Measurements from ENCODE around the gene MSRB3. TPM values are rescaled to one million over a fixed set of nuclear protein-coding genes. Genes with fewer than 3 reads are reported as not detected.

MSRB3 gene
- total RNA-seq, 2 experiments from 2014 or later = not detected

DNA sequence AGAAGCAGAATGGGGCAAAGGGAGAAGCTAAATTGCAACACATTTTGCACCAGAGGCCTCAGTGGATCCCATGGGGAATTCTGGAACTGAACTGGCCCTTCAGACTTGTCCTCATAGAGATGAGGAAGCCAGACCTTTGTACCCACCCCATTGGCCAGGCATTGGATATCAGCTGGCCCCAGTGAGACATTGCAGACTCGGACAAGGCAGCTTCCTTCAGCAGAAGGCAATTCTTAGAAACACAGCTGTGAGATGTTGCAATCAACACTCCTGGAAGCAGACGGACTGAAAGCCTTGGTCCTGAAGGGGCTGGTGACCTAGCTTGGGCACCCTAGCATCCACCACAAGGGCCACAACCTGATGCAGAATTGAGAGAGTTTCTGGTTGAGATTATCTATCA, 218.1 kb downstream of the MSRB3 start:
- CTCF ChIA-PET = no interaction called here
- Mint-ChIP-seq H3K4me1 (ENCODE audit: low read depth) (peaks cover 2% of the 10 kb centered on the region), H3K4me3 (no peak overlapping the region), H3K27ac (no peak overlapping the region), H3K9me3 (no peaks in the 10 kb centered on the region), H3K36me3 (ENCODE audit: low read depth) (no peaks in the 10 kb centered on the region), H3K27me3 (peaks cover 5% of the 10 kb centered on the region)
- intact Hi-C loops (cut with micrococcal nuclease) = no loop called here
- POLR2A ChIA-PET = no interaction called here
- TF ChIP-seq, protein P1, sequence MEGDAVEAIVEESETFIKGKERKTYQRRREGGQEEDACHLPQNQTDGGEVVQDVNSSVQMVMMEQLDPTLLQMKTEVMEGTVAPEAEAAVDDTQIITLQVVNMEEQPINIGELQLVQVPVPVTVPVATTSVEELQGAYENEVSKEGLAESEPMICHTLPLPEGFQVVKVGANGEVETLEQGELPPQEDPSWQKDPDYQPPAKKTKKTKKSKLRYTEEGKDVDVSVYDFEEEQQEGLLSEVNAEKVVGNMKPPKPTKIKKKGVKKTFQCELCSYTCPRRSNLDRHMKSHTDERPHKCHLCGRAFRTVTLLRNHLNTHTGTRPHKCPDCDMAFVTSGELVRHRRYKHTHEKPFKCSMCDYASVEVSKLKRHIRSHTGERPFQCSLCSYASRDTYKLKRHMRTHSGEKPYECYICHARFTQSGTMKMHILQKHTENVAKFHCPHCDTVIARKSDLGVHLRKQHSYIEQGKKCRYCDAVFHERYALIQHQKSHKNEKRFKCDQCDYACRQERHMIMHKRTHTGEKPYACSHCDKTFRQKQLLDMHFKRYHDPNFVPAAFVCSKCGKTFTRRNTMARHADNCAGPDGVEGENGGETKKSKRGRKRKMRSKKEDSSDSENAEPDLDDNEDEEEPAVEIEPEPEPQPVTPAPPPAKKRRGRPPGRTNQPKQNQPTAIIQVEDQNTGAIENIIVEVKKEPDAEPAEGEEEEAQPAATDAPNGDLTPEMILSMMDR (IDR thresholded peaks at IDR 0.05) = no peak
- DNase-seq = no peak
- ATAC-seq = no peak

DNA sequence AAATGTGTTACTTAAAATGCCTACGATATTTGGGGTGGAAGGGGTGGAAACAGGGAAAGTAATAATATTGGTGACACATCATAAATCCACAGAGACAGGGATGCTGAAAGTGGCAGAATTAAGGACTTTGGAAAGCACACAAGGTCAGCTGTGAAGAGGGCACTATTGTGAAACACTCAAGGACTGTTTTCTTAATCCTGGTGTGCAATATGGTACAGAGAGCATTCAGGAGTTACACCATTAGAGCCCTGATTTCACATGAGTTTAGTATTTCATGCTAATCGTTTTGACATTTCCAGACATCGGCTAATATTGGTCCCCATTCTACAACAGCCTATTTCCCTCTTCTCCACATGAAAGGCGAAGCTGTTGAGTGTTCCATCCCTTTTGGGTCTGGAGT, 219.2 kb downstream of the MSRB3 start:
- H3K27ac Mint-ChIP-seq = no peak overlapping the region
- H3K4me3 Mint-ChIP-seq = no peak overlapping the region
- no peaks in the 10 kb centered on the region for H3K36me3 Mint-ChIP-seq (ENCODE audit: low read depth)
- intact Hi-C loops (cut with micrococcal nuclease) = no loop called here
- peaks cover 2% of the 10 kb centered on the region for H3K4me1 Mint-ChIP-seq (ENCODE audit: low read depth)
- no peaks in the 10 kb centered on the region for H3K9me3 Mint-ChIP-seq
- ATAC-seq (no peak), DNase-seq (no peak)
- TF ChIP-seq, protein P1 (IDR thresholded peaks at IDR 0.05) = no peak
- H3K27me3 Mint-ChIP-seq = no peaks in the 10 kb centered on the region
- ChIA-PET POLR2A (no interaction called here), CTCF (no interaction called here)

GRCh38 chr12:65499167-65499566, 220.7 kb downstream of the MSRB3 start:
- ChIA-PET CTCF (no interaction called here), POLR2A (interaction anchor here (0.7 kb wide), 1 partner anchor 25 kb away, joined by 3 read pairs; no protein-coding TSS in a partner anchor)
- Mint-ChIP-seq H3K36me3 (ENCODE audit: low read depth) (no peaks in the 10 kb centered on the region), H3K4me1 (ENCODE audit: low read depth) (no peaks in the 10 kb centered on the region), H3K27me3 (no peaks in the 10 kb centered on the region), H3K9me3 (no peaks in the 10 kb centered on the region), H3K27ac (no peak overlapping the region), H3K4me3 (no peak overlapping the region)
- TF ChIP-seq, protein P1 (IDR thresholded peaks at IDR 0.05) = no peak
- intact Hi-C loops (cut with micrococcal nuclease) = no loop called here
- ATAC-seq (no peak), DNase-seq (no peak)

DNA sequence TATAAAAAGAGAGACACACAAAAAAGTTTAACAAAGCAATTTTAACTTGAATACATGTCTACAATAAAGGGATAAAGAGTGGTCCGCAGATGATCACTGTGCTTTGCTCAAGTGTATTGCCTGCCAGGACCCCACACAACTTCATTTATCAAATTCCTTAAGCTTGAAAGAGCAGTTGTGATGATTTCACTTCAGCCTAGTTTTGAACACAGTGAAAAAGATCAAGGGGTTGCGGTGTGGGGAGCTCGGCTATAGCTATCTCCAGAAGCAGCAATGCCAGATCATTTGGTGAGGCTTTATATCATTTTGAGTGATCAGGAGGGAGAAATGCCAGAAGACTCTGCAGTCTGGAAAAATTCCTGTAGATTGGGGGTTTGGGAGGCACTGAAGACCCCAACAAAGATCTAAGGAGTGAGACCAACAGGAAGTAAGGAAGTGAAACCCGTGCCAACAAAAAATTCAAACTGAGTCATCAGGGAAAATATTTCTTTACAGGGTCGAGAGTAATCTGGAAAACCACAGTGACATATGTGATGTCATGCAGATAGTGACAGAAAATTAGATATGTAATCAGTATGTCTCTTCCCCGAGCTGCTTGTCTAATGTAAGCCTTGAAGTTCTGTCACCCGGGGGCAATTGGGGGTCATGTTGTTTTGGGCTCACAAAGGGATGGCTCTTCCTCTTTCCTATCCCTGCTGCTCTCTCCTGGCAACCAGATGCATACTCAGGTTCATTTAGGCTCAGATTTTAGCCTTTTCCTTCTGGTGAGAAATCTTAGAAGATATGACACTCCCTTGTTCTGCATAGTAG, 221.8 kb downstream of the MSRB3 start:
- Mint-ChIP-seq H3K27ac (no peak overlapping the region), H3K4me1 (ENCODE audit: low read depth) (no peaks in the 10 kb centered on the region), H3K36me3 (ENCODE audit: low read depth) (no peaks in the 10 kb centered on the region), H3K27me3 (no peaks in the 10 kb centered on the region), H3K9me3 (no peaks in the 10 kb centered on the region), H3K4me3 (no peak overlapping the region)
- TF ChIP-seq, protein P1 (IDR thresholded peaks at IDR 0.05) = no peak
- ChIA-PET POLR2A (no interaction called here), CTCF (no interaction called here)
- ATAC-seq (no peak), DNase-seq (no peak)
- intact Hi-C loops (cut with micrococcal nuclease) = no loop called here

- Mint-ChIP-seq H3K4me3 (no peak overlapping the region), H3K9me3 (no peaks in the 10 kb centered on the region), H3K4me1 (ENCODE audit: low read depth) (no peaks in the 10 kb centered on the region), H3K27me3 (no peaks in the 10 kb centered on the region), H3K36me3 (ENCODE audit: low read depth) (no peaks in the 10 kb centered on the region), H3K27ac (no peak overlapping the region)
- intact Hi-C loops (cut with micrococcal nuclease) = no loop called here
- DNase-seq (no peak), ATAC-seq (no peak)
- TF ChIP-seq, protein P1 (IDR thresholded peaks at IDR 0.05) = no peak
- ChIA-PET POLR2A (no interaction called here), CTCF (no interaction called here)
Observed at GRCh38 chr12:65501093-65501621, 222.7 kb downstream of the MSRB3 start.

Measured in activated CD8-positive, alpha-beta T cell treated with anti-CD3 and anti-CD28 coated beads for 36 hours (primary cell).